Calu3 (cell line): ENCODE measurements around the gene SLC25A14. TPM values are rescaled to one million over a fixed set of nuclear protein-coding genes. Genes with fewer than 3 reads are reported as not detected.

Experiments
- BruUV-seq: library from RNA; stranded (reverse); fragments of 400-500 nt; replicated peaks from 2 replicates; lab custom pipeline; 2021; lab: Mats Ljungman, UMichigan
- CTCF ChIA-PET: fragments of 300-600 bp; sonication (Branson Sonifier 250); formaldehyde crosslinking; loops from one replicate; lab custom pipeline; 2022; ENCODE audit warnings: antibody characterized with exemption; lab: Charles Lee
- DNase-seq: peaks from one replicate; pipeline ENCODE4 v3.0.0; 2022
- H3K27ac Mint-ChIP-seq: one replicate; pipeline ENCODE4 v1.8.0; 2022; ENCODE audit warnings: mixed read lengths; ENCODE audit not compliant: unreplicated experiment
- H3K27me3 Mint-ChIP-seq: one replicate; pipeline ENCODE4 v1.8.0; 2022; ENCODE audit warnings: mixed read lengths; ENCODE audit not compliant: unreplicated experiment
- H3K36me3 Mint-ChIP-seq: one replicate; pipeline ENCODE4 v1.8.0; 2022; ENCODE audit warnings: mild to moderate bottlenecking, moderate library complexity, mixed read lengths; ENCODE audit not compliant: insufficient read depth, unreplicated experiment
- H3K4me1 Mint-ChIP-seq: one replicate; pipeline ENCODE4 v1.8.0; 2022; ENCODE audit warnings: mild to moderate bottlenecking, low read depth, mixed read lengths; ENCODE audit not compliant: unreplicated experiment
- H3K4me3 Mint-ChIP-seq: one replicate; pipeline ENCODE4 v1.8.0; 2022; ENCODE audit warnings: mild to moderate bottlenecking, low read depth, moderate library complexity, mixed read lengths; ENCODE audit not compliant: unreplicated experiment
- H3K9me3 Mint-ChIP-seq: one replicate; pipeline ENCODE4 v1.8.0; 2022; ENCODE audit warnings: low read depth, mixed read lengths; ENCODE audit not compliant: unreplicated experiment
- CTCF ChIP-seq: fragments of 200-600 bp; IDR thresholded peaks from one replicate; pipeline ENCODE4 v1.8.0; 2022; ENCODE audit warnings: antibody characterized with exemption; ENCODE audit not compliant: unreplicated experiment
- intact Hi-C: fragments of 100-400 bp; cut with micrococcal nuclease; formaldehyde crosslinking; loops from one replicate; pipeline ENCODE4 v1.10.0; 2022; ENCODE audit not compliant: unreplicated experiment
- total RNA-seq: library from RNA; stranded (reverse); gene quantifications from 2 replicates; pipeline ENCODE4 v1.2.3, GENCODE V29; 2022

Gene SLC25A14
- total RNA-seq, 1 experiment from 2014 or later, result 15.4 TPM

- no peak for TF ChIP-seq CTCF
- intact Hi-C loops, result no loop called here
- peak; percentile 78 for DNase-seq
- peak within 1 kb of the TSS; percentile 75 for H3K27ac Mint-ChIP-seq
- peaks cover 20% of the 10 kb centered on the region for H3K36me3 Mint-ChIP-seq
- no TSS peak for BruUV-seq
- CTCF ChIA-PET, result interaction anchor here (0.6 to 1.1 kb wide), 3 partner anchors 8 to 1567 kb away, joined by 3 to 6 read pairs (median 4); no protein-coding TSS in a partner anchor
- H3K27me3 Mint-ChIP-seq, result peaks cover 27% of the 10 kb centered on the region
- peak within 1 kb of the TSS; percentile 96 for H3K4me3 Mint-ChIP-seq
- no peaks in the 10 kb centered on the region for H3K9me3 Mint-ChIP-seq
- no peaks in the 10 kb centered on the region for H3K4me1 Mint-ChIP-seq
These were observed 61.9 kb downstream of the SLC25A14 start, which contains the start of gene RBMX2 for GRCh38 chrX:130401415-130402207. RBMX2 (plus strand) TSS chrX:130401987; CDS start chrX:130402033, 46 bp downstream.

- intact Hi-C loops, result no loop called here
- no peak for DNase-seq
- Mint-ChIP-seq H3K4me1 (no peaks in the 10 kb centered on the region), H3K27ac (peak overlapping the region; percentile 75), H3K9me3 (no peaks in the 10 kb centered on the region), H3K36me3 (peaks cover 20% of the 10 kb centered on the region), H3K27me3 (peaks cover 21% of the 10 kb centered on the region), H3K4me3 (peak overlapping the region; percentile 96)
- CTCF ChIA-PET, result interaction anchor here (0.6 to 1.1 kb wide), 3 partner anchors 9 to 1567 kb away, joined by 3 to 6 read pairs (median 4); no protein-coding TSS in a partner anchor
- TSS peak; percentile 45 for BruUV-seq
- TF ChIP-seq CTCF, result no peak
These were observed 62.5 kb downstream of the SLC25A14 start for GRCh38 chrX:130402208-130402684.

- H3K27me3 Mint-ChIP-seq, result no peaks in the 10 kb centered on the region
- H3K27ac Mint-ChIP-seq, result no peak overlapping the region
- no peak overlapping the region for H3K4me3 Mint-ChIP-seq
- H3K4me1 Mint-ChIP-seq, result no peaks in the 10 kb centered on the region
- peaks cover 19% of the 10 kb centered on the region for H3K36me3 Mint-ChIP-seq
- H3K9me3 Mint-ChIP-seq, result no peaks in the 10 kb centered on the region
- intact Hi-C loops, result no loop called here
- no peak for TF ChIP-seq CTCF
- BruUV-seq, result no TSS peak
- CTCF ChIA-PET, result no interaction called here
- DNase-seq, result no peak
These were observed 73.7 kb downstream of the SLC25A14 start for GRCh38 chrX:130413415-130413814.

GRCh38 chrX:130414800-130415199 lies 75.1 kb downstream of the SLC25A14 start:
- Mint-ChIP-seq H3K9me3 (no peaks in the 10 kb centered on the region), H3K4me3 (no peak overlapping the region), H3K4me1 (no peaks in the 10 kb centered on the region), H3K27ac (no peak overlapping the region), H3K36me3 (peaks cover 18% of the 10 kb centered on the region), H3K27me3 (no peaks in the 10 kb centered on the region)
- TF ChIP-seq CTCF, result no peak
- no peak for DNase-seq
- CTCF ChIA-PET, result no interaction called here
- intact Hi-C loops, result no loop called here
- no TSS peak for BruUV-seq
